ENCODE measurements around the gene CDK14.

GRCh38 chr7:90760892-90761291 lies 164.8 kb downstream of the CDK14 start:
- TF ChIP-seq TAF1 (IDR thresholded peaks at IDR 0.05; ENCODE audit: borderline replicate concordance, insufficient read depth, low read length) (no peak), SIN3A (IDR thresholded peaks at IDR 0.05; ENCODE audit: borderline replicate concordance, insufficient read depth, low read length) (no peak), POLR2AphosphoS5 (IDR thresholded peaks at IDR 0.05; ENCODE audit: low read depth, low read length) (no peak), REST (IDR thresholded peaks at IDR 0.05; ENCODE audit: insufficient read depth in 1 of 2, low read depth in 2 of 2, low read length in 2 of 2) (no peak)

Measured in PFSK-1 (cell line).